HG03097 (cell line): Measurements from ENCODE around the gene PRR5.
A peak's percentile ranks its signal among the peaks of the same experiment; 100 is the strongest.
"Not testable (repeated sequence)": the region's sequence is repeated elsewhere in the genome, so short reads cannot be mapped to it uniquely, and the experiment has no call there.

Source experiments
- ATAC-seq: cut with Tn5 transposase; IDR thresholded peaks from one replicate; pipeline ENCODE4 v1.9.1; 2021; ENCODE audit not compliant: unreplicated experiment, low FRiP score

The PRR5 gene

GRCh38 chr22:44672632-44673031 lies 29.4 kb upstream of the PRR5 start:
- no peak for ATAC-seq

DNA sequence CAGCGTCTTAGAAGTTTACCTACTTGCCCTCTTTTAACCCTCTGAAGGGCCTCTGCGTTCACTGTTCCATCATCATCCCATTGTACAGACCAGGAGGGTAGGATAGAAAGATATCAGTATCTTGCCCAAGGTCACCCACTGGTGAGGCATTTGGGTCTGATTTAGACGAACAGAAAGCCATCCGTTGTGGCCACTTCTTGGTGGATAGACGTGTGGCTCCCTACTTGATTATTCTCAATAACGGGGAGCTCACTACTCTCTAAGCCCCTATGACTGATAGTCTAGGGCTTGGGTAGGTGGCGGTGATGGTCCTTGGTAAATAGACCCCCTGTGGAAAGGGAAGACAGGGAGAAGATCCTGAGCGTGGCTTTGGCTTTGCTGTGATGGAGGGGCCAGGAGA lies 28.6 kb upstream of the PRR5 start:
- no peak for ATAC-seq

GRCh38 chr22:44676066-44676440 lies 26.0 kb upstream of the PRR5 start:
- not testable (repeated sequence) for ATAC-seq

GRCh38 chr22:44676441-44677352 lies 25.3 kb upstream of the PRR5 start:
- ATAC-seq, result no peak

GRCh38 chr22:44677353-44677840 lies 24.6 kb upstream of the PRR5 start:
- ATAC-seq, result no peak

DNA sequence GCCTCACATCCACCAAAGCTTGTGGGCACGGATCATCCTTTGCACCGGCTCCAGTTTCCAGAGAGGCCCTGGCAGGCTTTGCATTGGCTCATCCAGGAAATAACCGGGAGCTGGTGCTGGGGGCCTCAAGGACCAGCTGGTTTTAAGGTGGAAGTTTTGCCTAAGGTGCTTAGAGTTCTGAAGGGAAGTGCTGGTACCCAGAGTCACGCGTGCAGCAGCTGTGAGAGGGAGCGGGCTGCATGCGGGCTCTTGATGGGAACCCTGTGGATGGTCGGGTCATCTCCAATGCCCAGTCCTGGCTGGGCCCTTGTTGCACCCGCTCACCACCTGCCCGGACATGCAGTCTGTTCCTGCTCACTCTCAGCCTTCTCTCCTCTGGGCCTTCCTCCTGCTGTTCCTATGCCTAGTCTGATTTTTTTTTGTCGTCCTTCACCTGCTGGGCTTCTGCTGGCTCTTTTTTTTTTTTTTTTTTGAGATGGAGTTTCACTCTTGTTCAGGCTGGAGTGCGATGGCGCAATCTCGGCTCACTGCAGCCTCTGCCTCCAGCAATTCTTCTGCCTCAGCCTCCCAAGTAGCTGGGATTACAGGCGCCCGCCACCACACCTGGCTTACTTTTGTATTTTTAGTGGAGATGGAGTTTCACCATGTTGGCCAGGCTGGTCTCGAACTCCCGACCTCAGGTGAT lies 24.0 kb upstream of the PRR5 start:
- no peak for ATAC-seq

GRCh38 chr22:44678556-44679305 lies 23.3 kb upstream of the PRR5 start:
- ATAC-seq, result no peak

DNA sequence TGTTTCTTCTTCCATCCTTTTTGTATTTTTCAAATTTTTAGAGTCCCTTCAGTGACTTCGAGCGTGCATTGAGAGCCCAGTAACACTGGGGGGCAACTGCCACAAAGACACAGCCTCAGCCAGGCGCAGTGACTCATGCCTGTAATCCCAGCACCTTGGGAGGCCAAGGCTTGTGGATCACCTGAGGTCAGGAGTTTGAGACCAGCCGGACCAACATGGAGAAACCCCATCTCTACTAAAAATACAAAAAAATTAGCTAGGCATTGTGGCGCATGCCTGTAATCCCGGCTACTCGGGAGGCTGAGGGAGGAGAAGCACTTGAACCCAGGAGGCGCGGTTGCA lies 22.7 kb upstream of the PRR5 start:
- ATAC-seq, result not testable (repeated sequence)

- no peak for ATAC-seq
Measured at GRCh38 chr22:44680058-44680457, 21.9 kb upstream of the PRR5 start.

GRCh38 chr22:44680481-44680894 lies 21.5 kb upstream of the PRR5 start:
- no peak for ATAC-seq

DNA sequence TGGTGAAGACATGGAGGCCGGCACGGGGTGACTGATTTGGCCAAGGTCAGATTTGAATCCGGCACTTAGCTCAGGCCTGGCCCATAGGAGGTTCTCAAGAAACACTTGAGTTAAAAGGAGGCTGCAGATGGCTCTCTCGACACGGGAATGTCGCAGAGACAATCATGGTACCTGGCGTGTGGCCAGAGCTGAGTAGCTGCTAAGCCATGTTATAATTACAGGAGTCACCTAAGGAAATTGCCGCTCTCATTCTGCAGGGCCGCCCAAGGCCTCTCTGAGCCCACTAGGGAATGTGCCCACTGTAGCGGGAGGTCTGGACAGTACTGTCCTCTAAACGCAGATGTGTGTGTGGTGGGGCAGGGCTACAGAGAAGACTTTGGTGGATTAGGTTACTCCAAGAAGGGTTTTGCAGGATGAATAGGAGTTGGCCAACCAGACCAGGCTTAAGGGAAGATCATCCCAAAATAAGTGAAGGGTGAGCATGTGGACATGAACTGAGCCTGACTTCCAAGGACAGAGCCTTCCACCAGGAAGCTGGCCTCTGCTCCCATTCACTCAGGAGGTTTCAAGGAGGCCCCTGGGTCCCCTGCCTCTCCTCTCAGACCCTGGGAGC lies 19.3 kb upstream of the PRR5 start:
- no peak for ATAC-seq

GRCh38 chr22:44683237-44683636 lies 18.8 kb upstream of the PRR5 start:
- no peak for ATAC-seq

DNA sequence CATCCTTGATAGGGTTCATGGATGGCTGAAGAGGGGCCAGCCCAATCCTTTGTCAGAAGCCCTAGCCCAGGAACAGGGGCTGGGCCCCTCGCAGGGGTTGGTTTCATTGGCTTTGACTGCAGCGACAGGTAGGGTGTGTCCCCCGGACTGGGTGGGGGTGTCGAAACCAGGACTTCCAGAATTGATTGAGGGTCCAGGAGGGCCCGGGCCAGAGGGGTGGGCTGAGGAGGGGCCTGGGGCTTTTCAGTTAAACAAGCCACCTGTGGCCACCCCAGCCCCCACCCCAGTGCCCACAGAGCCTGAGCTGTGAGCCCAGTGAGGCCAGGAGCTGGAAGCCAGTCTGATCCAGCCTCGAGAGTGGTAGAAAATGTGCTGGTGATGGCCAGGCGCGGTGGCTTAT lies 18.1 kb upstream of the PRR5 start:
- no peak for ATAC-seq

GRCh38 chr22:44684506-44685383 lies 17.3 kb upstream of the PRR5 start:
- peak; percentile 59 for ATAC-seq

DNA sequence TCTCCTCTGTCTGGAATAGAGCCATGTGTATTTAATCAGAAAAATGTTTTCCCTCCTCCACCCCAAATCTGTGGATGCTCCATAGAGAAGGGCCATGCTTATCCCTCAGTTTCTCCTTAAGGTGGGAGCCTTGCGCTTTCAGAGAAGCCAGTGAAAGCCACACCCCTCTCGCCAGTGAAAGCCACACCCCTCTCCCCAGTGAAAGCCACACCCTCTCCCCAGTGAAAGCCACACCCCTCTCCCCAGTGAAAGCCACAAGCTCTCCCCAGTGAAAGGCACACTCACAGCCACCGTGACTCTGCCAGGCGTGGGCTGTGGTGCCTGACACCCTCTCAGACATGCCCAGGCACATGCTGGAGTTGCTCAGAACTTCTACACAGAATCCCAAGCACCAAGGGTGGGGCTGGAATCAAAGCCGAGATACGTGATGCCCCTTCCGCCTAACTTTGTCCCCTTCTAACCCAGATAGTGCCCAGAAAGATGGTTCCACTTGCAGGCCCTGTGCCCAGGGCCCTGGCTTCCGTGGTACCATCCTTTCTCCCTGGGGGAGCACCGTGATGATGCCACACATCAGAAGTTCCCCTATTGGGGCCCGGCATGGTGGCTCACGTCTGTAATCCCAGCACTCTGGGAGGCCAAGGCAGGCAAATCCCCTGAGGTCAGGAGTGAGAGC lies 16.5 kb upstream of the PRR5 start:
- no peak for ATAC-seq

DNA sequence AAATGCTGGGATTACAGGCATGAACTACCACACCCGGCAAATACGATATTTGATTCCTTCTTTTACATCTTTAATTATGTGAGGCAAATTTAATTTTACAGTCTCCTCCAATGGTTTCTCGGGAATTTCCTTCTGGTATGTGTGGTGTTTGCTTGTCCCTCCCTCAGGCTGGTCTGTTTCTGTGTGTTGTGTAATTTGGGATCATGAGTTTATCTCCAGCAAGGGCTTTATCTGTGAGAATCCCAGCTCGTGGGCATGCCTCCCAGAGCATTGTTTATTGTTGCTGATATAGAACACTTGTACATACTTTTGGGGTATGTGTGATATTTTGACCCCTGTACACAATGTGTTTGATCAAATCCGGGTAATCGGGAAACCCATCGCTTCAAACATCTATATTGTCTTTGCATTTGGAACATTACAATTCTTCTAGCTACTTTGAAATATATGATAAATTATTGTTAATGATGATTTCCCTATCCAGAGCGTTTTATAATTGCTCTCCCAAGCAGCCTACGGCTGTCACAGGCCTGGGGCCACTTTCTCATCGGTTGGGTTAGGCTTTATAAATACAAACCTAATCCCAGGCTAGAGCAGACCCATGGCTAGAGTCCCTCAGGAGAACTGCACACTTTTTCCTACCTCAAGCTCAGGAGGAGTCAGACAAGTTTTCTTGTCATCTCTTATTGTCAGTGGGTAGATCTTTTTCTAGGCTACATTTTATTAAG lies 15.0 kb upstream of the PRR5 start:
- no peak for ATAC-seq

- no peak for ATAC-seq
Measured at GRCh38 chr22:44689173-44689572, 12.8 kb upstream of the PRR5 start.

GRCh38 chr22:44689915-44690524 lies 12.0 kb upstream of the PRR5 start:
- no peak for ATAC-seq
